H9 (cell line): Measurements from ENCODE around the gene TGFB1I1. TPM values are rescaled to one million over a fixed set of nuclear protein-coding genes. Genes with fewer than 3 reads are reported as not detected.
A peak's percentile ranks its signal among the peaks of the same experiment; 100 is the strongest.

Source experiments
- DNase-seq: peaks from one replicate; pipeline ENCODE4 v3.0.0-alpha.2; 2017
- H2AFZ ChIP-seq: one replicate; pipeline ENCODE4 v1.6.1; 2013; ENCODE audit warnings: mild to moderate bottlenecking, low read length, control low read depth, moderate library complexity
- H2AK5ac ChIP-seq: 2 replicates; pipeline ENCODE4 v1.6.1; 2013; ENCODE audit warnings: low read length, control low read depth, mixed read lengths; ENCODE audit not compliant: insufficient read length
- H2BK120ac ChIP-seq: one replicate; pipeline ENCODE4 v1.6.1; 2013; ENCODE audit warnings: low read depth, mild to moderate bottlenecking, low read length, control low read depth, inconsistent platforms; ENCODE audit not compliant: poor library complexity, severe bottlenecking
- H2BK12ac ChIP-seq: 2 replicates; pipeline ENCODE4 v1.6.1; 2013; ENCODE audit warnings: low read length, control low read depth, mixed read lengths, low read depth; ENCODE audit not compliant: insufficient read length
- H2BK15ac ChIP-seq: 2 replicates; pipeline ENCODE4 v1.6.1; 2013; ENCODE audit warnings: low read depth, low read length, control low read depth
- H2BK20ac ChIP-seq: one replicate; pipeline ENCODE4 v1.6.1; 2013; ENCODE audit warnings: low read depth, mild to moderate bottlenecking, low read length, control low read depth, inconsistent platforms; ENCODE audit not compliant: poor library complexity, severe bottlenecking
- H2BK5ac ChIP-seq: 2 replicates; pipeline ENCODE4 v1.6.1; 2013; ENCODE audit warnings: low read length, control low read depth, mixed read lengths; ENCODE audit not compliant: insufficient read length
- H3K14ac ChIP-seq: 2 replicates; pipeline ENCODE4 v1.6.1; 2013; ENCODE audit warnings: low read length, control low read depth; ENCODE audit not compliant: insufficient read depth
- H3K18ac ChIP-seq: 2 replicates; pipeline ENCODE4 v1.6.1; 2013; ENCODE audit warnings: low read depth, mild to moderate bottlenecking, mixed read lengths, low read length, control low read depth; ENCODE audit not compliant: insufficient read length
- H3K23ac ChIP-seq: 2 replicates; pipeline ENCODE4 v1.6.1; 2013; ENCODE audit warnings: low read length, control low read depth, mixed read lengths, low read depth; ENCODE audit not compliant: insufficient read length
- H3K23me2 ChIP-seq: 2 replicates; pipeline ENCODE4 v1.6.1; 2013; ENCODE audit warnings: low read depth, mild to moderate bottlenecking, mixed read lengths, low read length, control low read depth; ENCODE audit not compliant: insufficient read length, poor library complexity, severe bottlenecking
- H3K27ac ChIP-seq: 2 replicates; pipeline ENCODE4 v1.5.1; 2013; ENCODE audit warnings: low read length, control low read depth, mixed read lengths, low read depth; ENCODE audit not compliant: insufficient read length
- H3K27me3 ChIP-seq: 2 replicates; pipeline ENCODE4 v1.6.1; 2013; ENCODE audit warnings: low read length, control low read depth, inconsistent platforms; ENCODE audit not compliant: insufficient read depth
- H3K4ac ChIP-seq: 2 replicates; pipeline ENCODE4 v1.6.1; 2013; ENCODE audit warnings: low read depth, mild to moderate bottlenecking, control low read depth, inconsistent platforms, low read length, moderate library complexity
- H3K4me1 ChIP-seq: 2 replicates; pipeline ENCODE4 v1.6.1; 2013; ENCODE audit warnings: low read length, control low read depth, inconsistent platforms; ENCODE audit not compliant: insufficient read depth
- H3K4me2 ChIP-seq: 2 replicates; pipeline ENCODE4 v1.6.1; 2013; ENCODE audit warnings: low read length, control low read depth, mixed read lengths; ENCODE audit not compliant: insufficient read length, insufficient read depth
- H3K56ac ChIP-seq: 2 replicates; pipeline ENCODE4 v1.6.1; 2013; ENCODE audit warnings: low read depth, mild to moderate bottlenecking, mixed read lengths, low read length, control low read depth; ENCODE audit not compliant: insufficient read length
- H3K79me1 ChIP-seq: 2 replicates; pipeline ENCODE4 v1.6.1; 2013; ENCODE audit warnings: low read depth, mild to moderate bottlenecking, moderate library complexity, low read length, control low read depth, inconsistent platforms; ENCODE audit not compliant: insufficient read depth, poor library complexity, severe bottlenecking
- H3K79me2 ChIP-seq: 2 replicates; pipeline ENCODE4 v1.6.1; 2013; ENCODE audit warnings: low read length, control low read depth, inconsistent platforms; ENCODE audit not compliant: insufficient read depth
- H3K9ac ChIP-seq: 2 replicates; pipeline ENCODE4 v1.6.1; 2013; ENCODE audit warnings: low read length, control low read depth, mixed read lengths; ENCODE audit not compliant: insufficient read length; ENCODE audit errors: extremely low read depth
- H3K9me3 ChIP-seq: one replicate; pipeline ENCODE4 v1.6.1; 2013; ENCODE audit warnings: low read depth, low read length, inconsistent platforms; ENCODE audit not compliant: control insufficient read depth
- H3T11ph ChIP-seq: one replicate; pipeline ENCODE4 v1.6.1; 2013; ENCODE audit warnings: mild to moderate bottlenecking, low read length, control low read depth, inconsistent platforms
- H4K20me1 ChIP-seq: one replicate; pipeline ENCODE4 v1.6.1; 2013; ENCODE audit not compliant: control insufficient read depth, insufficient read length, insufficient read depth
- H4K5ac ChIP-seq: 2 replicates; pipeline ENCODE4 v1.6.1; 2013; ENCODE audit warnings: low read depth, mild to moderate bottlenecking, mixed read lengths, low read length, control low read depth; ENCODE audit not compliant: insufficient read length
- H4K8ac ChIP-seq: replicated peaks from 2 replicates; pipeline ENCODE4 v1.6.1; 2013; ENCODE audit warnings: low read length, control low read depth, mixed read lengths, low read depth; ENCODE audit not compliant: insufficient read length
- H4K91ac ChIP-seq: 2 replicates; pipeline ENCODE4 v1.6.1; 2013; ENCODE audit warnings: low read depth, mild to moderate bottlenecking, moderate library complexity, mixed read lengths, low read length, control low read depth; ENCODE audit not compliant: insufficient read length
- H3K27ac Mint-ChIP-seq, 3 experiments: 2 replicates in 2 of 3; 3 replicates in 1 of 3; pipeline ENCODE4 v1.8.0; 2020 to 2021; ENCODE audit warnings: mixed read lengths in 3 of 3, mild to moderate bottlenecking in 1 of 3, moderate library complexity in 1 of 3
- H3K27me3 Mint-ChIP-seq: 2 replicates; pipeline ENCODE4 v1.8.0; 2021; ENCODE audit warnings: low read depth, mild to moderate bottlenecking, moderate library complexity, mixed read lengths
- H3K36me3 Mint-ChIP-seq, 3 experiments: 2 replicates in 2 of 3; 3 replicates in 1 of 3; pipeline ENCODE4 v1.8.0; 2020 to 2021; ENCODE audit warnings: low read depth in 3 of 3, mixed read lengths in 3 of 3; ENCODE audit not compliant: insufficient read depth in 1 of 3
- H3K4me1 Mint-ChIP-seq, 2 experiments: 2 replicates each; pipeline ENCODE4 v1.8.0; 2020; ENCODE audit warnings: mixed read lengths in 2 of 2
- H3K4me3 Mint-ChIP-seq, 2 experiments: 2 replicates in 1 of 2; 3 replicates in 1 of 2; pipeline ENCODE4 v1.8.0; 2020 to 2021; ENCODE audit warnings: mild to moderate bottlenecking in 2 of 2, mixed read lengths in 2 of 2, moderate library complexity in 1 of 2
- H3K9me3 Mint-ChIP-seq, 2 experiments: 2 replicates in 1 of 2; 3 replicates in 1 of 2; pipeline ENCODE4 v1.8.0; 2020; ENCODE audit warnings: mild to moderate bottlenecking in 2 of 2, mixed read lengths in 2 of 2, moderate library complexity in 1 of 2
- WGBS: extraction: QIAGEN DNeasy Blood & Tissue Kit; methylation state at CpG from one replicate; pipeline ENCODE4 v1.1.7; 2013; ENCODE audit warnings: missing lambda C conversion rate, low lambda C conversion rate, mixed read lengths; ENCODE audit not compliant: insufficient read length; ENCODE audit errors: extremely low coverage; 5-methylcytosine and 5-hydroxymethylcytosine counted together
- total RNA-seq: library from RNA; stranded (reverse); gene quantifications from 2 replicates; pipeline ENCODE4 v1.2.1, GENCODE V29; 2021
- TF ChIP-seq, protein P1 (sequence below): fragments of 200-600 bp; sonication (generic); conservative IDR thresholded peaks from 3 replicates; pipeline ENCODE4 v1.8.0; 2021; ENCODE audit warnings: antibody characterized with exemption, mild to moderate bottlenecking

Gene TGFB1I1
- total RNA-seq, 1 experiment from 2014 or later = 15.4 TPM

DNA sequence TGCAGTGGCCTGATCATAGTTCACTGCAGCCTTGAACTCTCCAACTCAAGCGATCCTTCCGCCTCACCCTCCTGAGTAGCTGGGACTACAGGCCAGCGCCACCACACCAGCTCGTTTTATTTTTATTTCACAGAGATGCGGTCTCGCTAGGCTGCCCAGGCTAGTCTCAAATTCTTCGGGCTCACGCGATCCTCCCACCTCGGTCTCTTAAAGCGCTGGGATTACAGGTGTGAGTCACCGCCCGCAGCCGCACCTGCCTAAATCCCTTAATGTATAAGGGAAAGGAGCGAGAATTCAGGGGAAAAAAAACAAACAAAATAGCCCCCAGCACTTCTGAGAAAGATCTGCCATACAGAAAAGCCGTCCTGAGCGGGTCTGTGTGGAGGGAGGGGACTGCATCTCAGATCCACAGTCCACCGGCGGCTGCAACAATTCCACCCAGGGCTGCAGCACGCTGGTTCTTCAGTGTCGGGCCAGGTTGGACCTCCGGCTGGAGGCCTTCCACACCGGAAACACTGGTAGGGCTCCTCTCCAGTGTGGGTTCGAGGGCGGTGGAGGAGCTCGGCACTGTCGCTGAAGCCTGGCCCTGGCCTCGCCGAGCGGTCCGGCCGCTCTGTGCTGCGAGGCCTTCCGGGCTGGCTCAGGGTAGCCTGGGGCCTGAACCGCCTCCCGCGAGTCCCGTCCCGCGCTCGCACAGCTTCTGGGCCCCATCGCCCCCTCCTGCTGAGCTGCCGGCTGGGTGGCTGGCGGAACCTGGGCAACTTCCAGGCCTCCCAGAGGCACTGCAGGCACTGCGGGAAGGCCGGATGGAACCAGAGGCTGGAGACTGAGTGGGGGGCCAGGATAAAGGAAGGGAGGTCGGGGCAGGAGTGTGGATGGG lies 36.4 kb upstream of the TGFB1I1 start:
- Histone ChIP-seq H3K23ac (no peak overlapping the region), H3K79me2 (no peaks in the 10 kb centered on the region), H2AK5ac (no peak overlapping the region), H3T11ph (no peak overlapping the region), H4K8ac (no peak overlapping the region), H2BK15ac (no peak overlapping the region), H2BK120ac (no peak overlapping the region), H3K4me2 (no peak overlapping the region), H2BK20ac (no peak overlapping the region), H3K4ac (no peak overlapping the region), H2BK5ac (no peak overlapping the region), H2BK12ac (no peak overlapping the region), H3K27me3 (no peaks in the 10 kb centered on the region), H3K9ac (no peak overlapping the region), H3K9me3 (no peaks in the 10 kb centered on the region), H4K5ac (no peak overlapping the region), H3K56ac (no peak overlapping the region), H3K4me1 (no peaks in the 10 kb centered on the region), H3K27ac (no peak overlapping the region), H3K23me2 (no peaks in the 10 kb centered on the region), H2AFZ (no peak overlapping the region), H4K20me1 (no peaks in the 10 kb centered on the region), H3K79me1 (no peaks in the 10 kb centered on the region), H3K18ac (no peak overlapping the region), H3K14ac (no peak overlapping the region), H4K91ac (no peak overlapping the region)
- WGBS = no CpG with 5 or more reads among the region's 47 CpGs
- Mint-ChIP-seq H3K27ac (no peak overlapping the region), H3K9me3 (no peaks in the 10 kb centered on the region), H3K36me3 (no peaks in the 10 kb centered on the region), H3K27me3 (no peaks in the 10 kb centered on the region), H3K4me1 (peaks cover 5 to 7% of the 10 kb centered on the region in 2 experiments; a peak in 3 of 4 replicates), H3K4me3 (no peak overlapping the region)
- DNase-seq = peak; percentile 38
- TF ChIP-seq, protein P1, sequence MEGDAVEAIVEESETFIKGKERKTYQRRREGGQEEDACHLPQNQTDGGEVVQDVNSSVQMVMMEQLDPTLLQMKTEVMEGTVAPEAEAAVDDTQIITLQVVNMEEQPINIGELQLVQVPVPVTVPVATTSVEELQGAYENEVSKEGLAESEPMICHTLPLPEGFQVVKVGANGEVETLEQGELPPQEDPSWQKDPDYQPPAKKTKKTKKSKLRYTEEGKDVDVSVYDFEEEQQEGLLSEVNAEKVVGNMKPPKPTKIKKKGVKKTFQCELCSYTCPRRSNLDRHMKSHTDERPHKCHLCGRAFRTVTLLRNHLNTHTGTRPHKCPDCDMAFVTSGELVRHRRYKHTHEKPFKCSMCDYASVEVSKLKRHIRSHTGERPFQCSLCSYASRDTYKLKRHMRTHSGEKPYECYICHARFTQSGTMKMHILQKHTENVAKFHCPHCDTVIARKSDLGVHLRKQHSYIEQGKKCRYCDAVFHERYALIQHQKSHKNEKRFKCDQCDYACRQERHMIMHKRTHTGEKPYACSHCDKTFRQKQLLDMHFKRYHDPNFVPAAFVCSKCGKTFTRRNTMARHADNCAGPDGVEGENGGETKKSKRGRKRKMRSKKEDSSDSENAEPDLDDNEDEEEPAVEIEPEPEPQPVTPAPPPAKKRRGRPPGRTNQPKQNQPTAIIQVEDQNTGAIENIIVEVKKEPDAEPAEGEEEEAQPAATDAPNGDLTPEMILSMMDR = no peak
